ENCODE data around the gene ZFR.
"Not testable (repeated sequence)": the region's sequence is repeated elsewhere in the genome, so short reads cannot be mapped to it uniquely, and the experiment has no call there.

The ZFR gene

GRCh38 chr5:32450952-32451351 is 6.4 kb upstream of the ZFR start:
- DNase-seq (ENCODE audit: low read depth in 3 of 3) = no peak

- no peak for DNase-seq (ENCODE audit: low read depth in 3 of 3)
Observed at GRCh38 chr5:32449262-32449661, 4.7 kb upstream of the ZFR start.

DNA sequence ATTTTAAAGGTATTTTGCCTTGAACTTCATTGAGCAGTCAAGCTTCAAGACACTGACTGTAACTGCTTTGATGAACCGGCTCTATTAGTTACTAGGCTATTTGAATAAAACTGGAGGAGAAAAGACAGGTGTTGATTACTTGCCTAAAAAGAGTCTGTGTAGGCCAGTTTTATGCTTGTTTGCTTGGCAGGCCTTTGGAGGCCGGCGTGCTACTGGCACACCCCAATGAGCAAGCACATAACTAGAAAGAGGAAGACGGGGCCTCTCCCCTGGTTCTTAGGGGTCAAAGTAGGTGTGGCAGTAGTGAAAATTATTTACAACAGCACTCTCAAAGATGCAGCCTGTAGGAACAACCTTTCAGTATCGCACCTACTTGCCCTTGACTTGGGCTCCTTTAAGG is 2.1 kb upstream of the ZFR start:
- DNase-seq (ENCODE audit: low read depth in 3 of 3) = no peak

GRCh38 chr5:32445831-32446614 is 1.5 kb upstream of the ZFR start:
- DNase-seq (ENCODE audit: low read depth in 3 of 3) = no peak

- no peak for DNase-seq (ENCODE audit: low read depth in 3 of 3)
Observed at GRCh38 chr5:32445287-32445758, 783 bp upstream of the ZFR start.

DNA sequence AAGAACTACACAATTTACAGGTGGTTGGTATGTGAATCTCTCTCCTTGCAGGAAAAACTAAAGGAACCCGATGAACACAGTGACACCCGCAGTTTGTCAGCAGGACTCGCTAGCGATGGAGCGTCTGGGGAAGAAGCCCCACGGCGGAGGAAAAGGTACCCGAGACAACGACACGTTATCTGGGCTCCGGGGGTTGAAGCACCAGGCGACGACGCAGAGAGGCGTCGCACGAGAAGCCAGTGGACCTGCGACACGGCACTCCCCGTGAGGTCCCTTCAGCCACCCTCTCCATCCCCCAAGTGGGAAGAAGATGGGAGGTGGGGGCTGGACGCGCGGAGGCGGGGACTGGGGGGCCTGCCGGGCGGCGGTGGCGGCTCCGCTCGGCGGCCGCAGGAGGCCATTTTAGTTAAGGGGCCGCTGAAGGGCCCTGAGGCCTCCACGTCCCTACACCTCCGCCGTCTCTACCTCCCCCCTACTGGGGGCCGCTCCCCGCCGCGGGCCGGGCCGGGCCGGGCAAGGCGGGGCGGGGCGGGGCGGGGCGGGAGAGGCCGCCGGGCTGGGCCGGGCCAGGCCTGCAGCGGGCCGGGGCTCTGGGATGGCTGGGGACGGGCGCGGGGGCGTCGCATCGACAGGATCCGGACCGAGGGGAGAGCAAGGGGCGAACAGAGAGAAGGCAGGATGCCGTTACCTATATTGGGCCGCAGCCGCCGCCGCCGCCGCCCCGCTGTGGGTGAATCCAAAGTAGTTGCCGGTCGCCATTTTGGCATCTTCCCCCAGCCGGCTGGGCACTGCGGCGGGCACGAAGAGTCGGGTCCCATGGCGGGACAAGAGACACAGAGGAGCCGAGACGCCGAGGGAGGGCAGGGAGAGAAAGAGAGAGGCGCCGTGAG is 754 bp downstream of the ZFR start:
- DNase-seq (ENCODE audit: low read depth in 3 of 3) = peak; percentile 15 to 39 (median 15)

DNA sequence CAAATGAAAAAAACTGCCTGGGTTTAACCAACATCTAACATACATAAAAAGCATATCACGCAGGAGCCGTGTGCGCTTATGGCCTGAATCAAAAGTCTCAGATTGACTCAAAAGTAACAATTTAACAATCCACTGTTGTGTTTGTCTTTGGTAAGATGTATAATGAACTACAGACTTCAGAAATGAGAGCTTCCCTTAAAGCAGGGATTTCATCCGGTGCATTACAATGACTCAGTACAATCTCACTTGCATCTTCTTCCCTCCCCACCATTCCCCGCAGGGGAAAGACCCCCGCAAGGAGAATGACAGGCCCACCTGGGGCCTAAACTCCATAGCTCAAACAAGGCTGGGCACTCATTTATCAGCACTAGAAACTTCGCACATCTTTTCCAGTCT is 1.4 kb downstream of the ZFR start:
- DNase-seq (ENCODE audit: low read depth in 3 of 3) = peak; percentile 0 to 22 (median 8)

- DNase-seq (ENCODE audit: low read depth in 3 of 3) = no peak
Observed at GRCh38 chr5:32439086-32439642, 5.4 kb downstream of the ZFR start.

DNA sequence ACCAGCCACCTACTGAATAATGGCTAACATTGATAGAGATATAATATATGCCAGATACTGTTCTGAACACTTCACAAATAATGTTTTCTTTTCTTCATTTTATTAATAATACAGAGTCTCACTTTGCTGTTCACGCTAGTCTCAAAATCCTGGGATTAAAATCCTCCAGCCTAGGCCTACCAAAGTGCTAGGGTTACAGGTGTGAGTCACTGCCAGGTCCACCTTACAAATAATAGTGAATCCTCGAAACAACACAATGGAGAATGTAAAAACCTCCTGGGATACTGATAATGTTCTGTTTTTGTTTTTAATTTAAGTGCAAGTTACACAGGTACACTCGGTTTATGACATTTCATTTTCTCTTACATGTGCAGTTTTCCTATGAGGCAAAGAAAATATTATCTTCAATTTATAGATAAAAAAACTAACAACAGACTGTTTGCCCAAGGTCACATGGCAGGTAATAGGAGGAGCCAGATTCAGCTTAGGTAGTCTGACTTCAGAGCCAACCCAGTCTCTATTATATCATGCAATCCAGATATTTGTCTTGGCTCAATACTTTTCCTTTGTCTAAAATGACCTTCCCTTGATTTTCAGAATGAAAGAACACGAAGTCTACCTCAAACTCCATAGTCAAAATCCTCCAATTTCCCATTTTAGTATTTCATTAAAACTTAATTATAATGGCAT is 7.8 kb downstream of the ZFR start:
- DNase-seq (ENCODE audit: low read depth in 3 of 3) = no peak

DNA sequence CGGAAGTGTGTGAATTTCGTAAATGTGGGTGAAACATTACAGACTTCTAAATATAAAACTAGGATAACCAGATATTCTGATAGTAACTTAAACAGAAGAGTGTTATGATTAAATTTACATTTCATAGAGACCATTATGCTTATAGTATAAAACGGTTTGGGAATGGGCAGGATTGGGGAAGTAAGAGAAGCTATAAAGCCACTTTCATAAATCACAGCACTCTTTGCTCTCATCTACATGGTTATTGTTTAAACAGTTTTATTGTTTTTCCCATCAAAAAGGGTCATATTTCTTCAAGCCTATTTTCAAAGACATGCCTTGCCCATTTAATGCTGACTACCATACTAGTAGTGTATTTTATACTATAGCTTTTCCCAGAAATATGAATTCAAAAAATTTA is 9.2 kb downstream of the ZFR start:
- no peak for DNase-seq (ENCODE audit: low read depth in 3 of 3)

DNA sequence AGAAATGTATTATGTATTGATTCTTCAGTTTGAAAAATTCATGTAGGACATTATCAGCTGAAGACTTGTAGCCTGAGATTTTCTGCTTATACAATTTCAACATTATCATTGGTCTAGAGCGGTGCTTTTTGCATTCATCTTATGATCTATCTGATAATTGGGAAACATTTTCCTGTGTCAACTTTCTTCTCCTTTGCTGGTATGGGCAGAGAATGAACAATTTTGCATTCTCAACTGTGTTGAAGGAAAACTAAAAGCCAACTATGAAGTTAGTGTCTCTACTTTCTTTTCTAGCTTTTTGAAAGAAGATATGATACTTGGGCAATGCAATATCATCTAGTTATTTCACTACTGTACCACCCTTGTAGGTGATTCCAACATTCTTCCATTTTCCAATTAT is 10.3 kb downstream of the ZFR start:
- DNase-seq (ENCODE audit: low read depth in 3 of 3) = no peak

- no peak for DNase-seq (ENCODE audit: low read depth in 3 of 3)
Observed at GRCh38 chr5:32432633-32433032, 11.9 kb downstream of the ZFR start.

DNA sequence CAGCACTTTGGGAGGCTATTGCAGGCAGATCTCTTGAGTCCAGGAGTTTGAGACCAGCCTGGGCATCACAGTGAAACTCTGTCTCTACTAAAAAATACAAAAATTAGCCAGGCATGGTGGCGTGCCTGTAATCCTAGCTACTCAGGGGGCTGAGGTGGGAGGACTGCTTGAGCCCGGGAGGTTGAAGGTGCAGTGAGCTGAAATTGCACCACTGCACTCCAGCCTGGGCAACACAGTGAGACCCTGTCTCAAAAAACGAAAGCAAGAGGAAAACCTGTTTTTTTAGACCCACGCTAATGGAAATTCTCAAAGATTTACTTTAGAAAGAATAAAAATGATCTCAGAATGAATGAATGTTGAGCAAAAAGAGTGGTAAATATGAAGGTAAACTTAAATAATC is 13.7 kb downstream of the ZFR start:
- DNase-seq (ENCODE audit: low read depth in 3 of 3) = not testable (repeated sequence)

GRCh38 chr5:32428426-32428825 is 16.1 kb downstream of the ZFR start:
- no peak for DNase-seq (ENCODE audit: low read depth in 3 of 3)

DNA sequence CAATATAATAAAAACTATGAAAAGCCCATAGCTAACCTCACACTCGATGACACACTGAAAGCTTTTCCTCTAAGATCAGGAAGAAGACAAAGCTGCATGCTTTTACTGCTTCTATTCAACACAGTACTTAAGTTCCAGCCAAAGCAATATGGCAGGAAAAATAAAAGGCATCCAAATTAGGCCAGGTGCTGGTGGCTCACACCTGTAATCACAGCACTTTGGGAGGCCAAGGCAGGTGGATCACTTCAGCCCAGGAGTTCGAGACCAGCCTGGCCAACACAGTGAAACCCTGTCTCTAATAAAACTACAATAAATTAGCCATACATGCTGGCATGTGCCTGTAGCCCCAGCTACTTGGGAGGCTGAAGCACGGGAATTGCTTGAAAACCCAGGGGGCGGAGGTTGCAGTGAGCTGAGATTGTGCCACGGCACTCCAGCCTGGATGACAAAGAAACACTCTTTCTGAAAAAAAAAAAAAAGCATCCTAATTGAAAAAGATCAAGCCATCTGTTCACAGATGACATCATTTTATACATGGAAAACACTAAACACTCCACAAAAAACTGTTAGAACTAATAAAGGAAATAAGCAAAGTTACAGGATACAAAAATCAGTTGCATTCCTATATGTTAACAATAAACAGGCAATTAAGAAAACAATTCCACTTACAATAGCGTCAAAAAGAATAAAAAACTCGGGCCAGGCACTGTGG is 17.9 kb downstream of the ZFR start:
- no peak for DNase-seq (ENCODE audit: low read depth in 3 of 3)

- DNase-seq (ENCODE audit: low read depth in 3 of 3) = no peak
Observed at GRCh38 chr5:32422697-32423096, 21.8 kb downstream of the ZFR start.

DNA sequence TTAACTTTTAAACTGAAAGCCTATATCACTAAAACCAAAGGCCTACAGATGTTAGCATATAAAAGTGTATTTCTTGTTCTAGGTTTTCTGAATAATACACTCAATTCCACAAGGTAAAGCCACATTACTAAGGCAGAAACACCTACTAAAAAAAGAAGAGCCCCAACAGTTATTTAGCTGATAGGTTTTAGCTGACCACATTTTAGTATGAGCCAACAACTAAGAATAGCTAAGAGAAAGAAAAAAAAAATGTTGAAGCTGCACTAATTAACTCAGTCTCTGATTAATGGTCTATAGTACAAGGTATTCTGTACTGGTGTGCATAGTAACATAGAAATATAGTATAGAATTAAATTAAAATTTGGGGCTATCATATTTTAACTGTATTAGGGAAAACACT is 23.5 kb downstream of the ZFR start:
- no peak for DNase-seq (ENCODE audit: low read depth in 3 of 3)

GRCh38 chr5:32420506-32420905 is 24.0 kb downstream of the ZFR start:
- DNase-seq (ENCODE audit: low read depth in 3 of 3) = no peak

DNA sequence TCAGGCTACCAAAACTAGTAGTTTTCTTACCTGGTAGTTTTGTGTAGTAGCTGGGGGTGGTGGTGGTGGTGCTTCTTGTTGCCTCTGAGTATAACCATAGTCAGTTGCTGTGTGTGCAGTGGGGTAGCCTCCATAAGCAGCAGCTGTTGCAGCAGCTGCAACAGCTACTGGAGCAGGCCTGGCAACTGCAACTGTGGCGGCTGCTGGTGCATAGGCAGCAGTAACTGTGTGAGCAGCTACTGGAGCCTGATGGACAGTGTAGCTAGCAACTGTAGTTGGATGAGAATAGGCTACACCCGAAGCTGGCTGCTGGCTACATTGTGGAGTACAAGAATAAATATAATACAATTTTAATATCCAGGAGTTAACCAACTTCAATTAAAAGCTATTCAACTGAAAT is 24.7 kb downstream of the ZFR start:
- DNase-seq (ENCODE audit: low read depth in 3 of 3) = no peak

- no peak for DNase-seq (ENCODE audit: low read depth in 3 of 3)
Observed at GRCh38 chr5:32413466-32414263, 30.9 kb downstream of the ZFR start.

- no peak for DNase-seq (ENCODE audit: low read depth in 3 of 3)
Observed at GRCh38 chr5:32410630-32411029, 33.9 kb downstream of the ZFR start.

Measured in stimulated activated CD4-positive, alpha-beta T cell treated with anti-CD3 and anti-CD28 coated beads, TNF-alpha, amount 100 ng/mL, for 48 hours (primary cell).